ENCODE results near the gene LGALS9. TPM values are rescaled to one million over a fixed set of nuclear protein-coding genes. Genes with fewer than 3 reads are reported as not detected.

The LGALS9 gene
- polyA plus RNA-seq, 1 donor (not counting 4 experiments of a cell fraction or from before 2014, with no cell fraction given): 0.94 TPM

- TF ChIP-seq EZH2 (IDR thresholded peaks at IDR 0.05; ENCODE audit: low read length): no peak
- TF ChIP-seq CTCF (optimal IDR thresholded peaks at IDR 0.05 in 1 of 3, IDR thresholded peaks at IDR 0.05 in 1 of 3, conservative IDR thresholded peaks at IDR 0.05 in 1 of 3; ENCODE audit: extremely low read depth in 1 of 3, insufficient read depth in 2 of 3, low read length in 3 of 3): no peak
- Histone ChIP-seq H3K4me3 (ENCODE audit: control insufficient read depth in 2 of 3, extremely low read depth in 1 of 3, insufficient read depth in 2 of 3, low read depth in 1 of 3, low read length in 3 of 3) (no peak overlapping the region), H3K36me3 (ENCODE audit: control insufficient read depth in 2 of 2, extremely low read depth in 1 of 2, insufficient read depth in 2 of 2, low read length in 2 of 2) (no peaks in the 10 kb centered on the region), H2AFZ (ENCODE audit: control insufficient read depth, low read length) (no peak overlapping the region), H3K4me2 (ENCODE audit: control insufficient read depth, extremely low read depth, insufficient read depth, low read depth, low read length) (no peak overlapping the region), H3K9ac (ENCODE audit: control insufficient read depth, extremely low read depth, insufficient read depth, low read length) (no peak overlapping the region), H4K20me1 (ENCODE audit: control insufficient read depth, extremely low read depth, insufficient read depth, low read length) (no peaks in the 10 kb centered on the region), H3K9me1 (ENCODE audit: control insufficient read depth, extremely low read depth, insufficient read depth, low read length) (no peaks in the 10 kb centered on the region), H3K4me1 (ENCODE audit: control insufficient read depth, extremely low read depth, insufficient read depth, low read length) (peaks cover 24% of the 10 kb centered on the region), H3K9me3 (ENCODE audit: control insufficient read depth, low read depth, low read length) (no peaks in the 10 kb centered on the region), H3K79me2 (ENCODE audit: control insufficient read depth, insufficient read depth, low read length) (no peaks in the 10 kb centered on the region), H3K27me3 (ENCODE audit: control insufficient read depth, extremely low read depth, insufficient read depth, low read length) (no peaks in the 10 kb centered on the region), H3K27ac (ENCODE audit: control insufficient read depth, insufficient read depth, low read length) (no peak overlapping the region)
- DNase-seq (ENCODE audit: low read depth, low spot score): no peak
- dilution Hi-C loops (cut with MboI; ENCODE audit: extremely low pct_ligation_motif_present, low sequenced_read_pairs): no loop called here
- FAIRE-seq: no peak
These were observed 2.5 kb downstream of the LGALS9 start for GRCh38 chr17:27633312-27634025.

- no peak overlapping the region for H3K27ac ChIP-seq (ENCODE audit: control insufficient read depth, insufficient read depth, low read length)
- no peak overlapping the region for H2AFZ ChIP-seq (ENCODE audit: control insufficient read depth, low read length)
- H3K79me2 ChIP-seq (ENCODE audit: control insufficient read depth, insufficient read depth, low read length): no peaks in the 10 kb centered on the region
- H3K4me1 ChIP-seq (ENCODE audit: control insufficient read depth, extremely low read depth, insufficient read depth, low read length): peaks cover 23% of the 10 kb centered on the region
- no peak overlapping the region for H3K4me3 ChIP-seq (ENCODE audit: control insufficient read depth in 2 of 3, extremely low read depth in 1 of 3, insufficient read depth in 2 of 3, low read depth in 1 of 3, low read length in 3 of 3)
- DNase-seq (ENCODE audit: low read depth, low spot score) (no peak), FAIRE-seq (no peak)
- no peaks in the 10 kb centered on the region for H3K9me1 ChIP-seq (ENCODE audit: control insufficient read depth, extremely low read depth, insufficient read depth, low read length)
- H3K4me2 ChIP-seq (ENCODE audit: control insufficient read depth, extremely low read depth, insufficient read depth, low read depth, low read length): no peak overlapping the region
- no peak overlapping the region for H3K9ac ChIP-seq (ENCODE audit: control insufficient read depth, extremely low read depth, insufficient read depth, low read length)
- H3K27me3 ChIP-seq (ENCODE audit: control insufficient read depth, extremely low read depth, insufficient read depth, low read length): no peaks in the 10 kb centered on the region
- TF ChIP-seq CTCF (optimal IDR thresholded peaks at IDR 0.05 in 1 of 3, IDR thresholded peaks at IDR 0.05 in 1 of 3, conservative IDR thresholded peaks at IDR 0.05 in 1 of 3; ENCODE audit: extremely low read depth in 1 of 3, insufficient read depth in 2 of 3, low read length in 3 of 3) (no peak), EZH2 (IDR thresholded peaks at IDR 0.05; ENCODE audit: low read length) (no peak)
- H3K9me3 ChIP-seq (ENCODE audit: control insufficient read depth, low read depth, low read length): no peaks in the 10 kb centered on the region
- no peaks in the 10 kb centered on the region for H3K36me3 ChIP-seq (ENCODE audit: control insufficient read depth in 2 of 2, extremely low read depth in 1 of 2, insufficient read depth in 2 of 2, low read length in 2 of 2)
- dilution Hi-C loops (cut with MboI; ENCODE audit: extremely low pct_ligation_motif_present, low sequenced_read_pairs): no loop called here
- H4K20me1 ChIP-seq (ENCODE audit: control insufficient read depth, extremely low read depth, insufficient read depth, low read length): no peaks in the 10 kb centered on the region
These were observed 3.0 kb downstream of the LGALS9 start for GRCh38 chr17:27634026-27634335.

All from keratinocyte (primary cell).